ENCODE data around the gene TIAM2. TPM values are rescaled to one million over a fixed set of nuclear protein-coding genes. Genes with fewer than 3 reads are reported as not detected.

TIAM2 gene
- total and polyA plus RNA-seq, 7 experiments from 2014 or later, result 0.66 to 11.6 (median 6.0) TPM

DNA sequence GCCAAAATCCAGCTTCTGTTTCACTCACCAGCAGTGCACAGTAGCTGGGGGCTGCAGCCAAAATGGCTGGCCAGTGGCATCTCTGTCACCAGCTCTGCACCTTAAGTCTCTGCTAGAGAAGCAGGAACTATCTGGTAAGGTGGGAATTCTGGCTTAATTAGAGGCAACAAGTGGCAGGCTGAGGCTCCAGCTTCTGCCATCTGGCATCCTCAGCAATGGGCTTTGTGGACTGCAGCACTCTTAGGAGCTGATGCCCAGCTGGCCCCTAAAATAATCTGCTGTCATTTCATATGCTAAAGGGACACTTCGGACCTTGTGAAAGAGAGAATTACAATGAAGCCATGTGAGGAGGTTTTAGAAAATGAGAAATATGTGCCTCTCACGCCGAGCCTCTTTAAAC lies 264.1 kb downstream of the TIAM2 start:
- H3K27ac ChIP-seq (ENCODE audit: low read depth, low read length), result no peak overlapping the region
- POLR2A ChIA-PET, result no interaction called here

DNA sequence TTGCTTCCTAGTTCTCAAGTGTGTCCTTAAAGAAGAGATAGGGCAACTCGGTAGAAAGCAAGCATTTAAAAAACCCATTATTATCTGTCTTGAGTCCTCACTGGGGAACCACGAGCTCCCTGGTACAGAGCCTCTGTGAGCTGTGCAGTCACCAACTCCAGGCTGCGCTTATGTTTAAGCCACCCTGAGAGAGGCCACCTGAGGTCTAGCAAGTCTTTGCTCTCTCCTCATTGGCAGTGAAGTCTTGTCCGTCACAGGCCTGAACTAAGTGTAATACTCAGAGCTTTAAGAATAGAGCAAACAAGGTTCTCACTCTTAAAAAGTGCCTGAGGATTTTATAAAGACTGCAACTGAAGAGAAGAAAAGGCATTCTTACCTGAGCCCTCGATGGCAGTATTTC lies 264.8 kb downstream of the TIAM2 start:
- ATAC-seq (no peak), DNase-seq (no peak)
- H3K36me3 ChIP-seq (ENCODE audit: control insufficient read depth in 2 of 3, insufficient read depth in 3 of 3, low read length in 3 of 3), result peaks cover 0 to 68% (median 5%) of the 10 kb centered on the region in 3 experiments
- no peaks in the 10 kb centered on the region for H3K27me3 Mint-ChIP-seq
- H3K4me3 Mint-ChIP-seq, result no peak overlapping the region
- no peaks in the 10 kb centered on the region for H3K4me1 ChIP-seq (ENCODE audit: control insufficient read depth in 2 of 2, insufficient read depth in 2 of 2, low read length in 2 of 2)
- no peaks in the 10 kb centered on the region for H3K9me3 ChIP-seq (ENCODE audit: control insufficient read depth in 2 of 3, low read length in 3 of 3)
- no peaks in the 10 kb centered on the region for H3K27me3 ChIP-seq (ENCODE audit: control insufficient read depth in 2 of 2, insufficient read depth in 2 of 2, low read length in 2 of 2)
- no peak overlapping the region for H3K27ac Mint-ChIP-seq
- H3K4me1 Mint-ChIP-seq, result peaks cover 0 to 8% (median 5%) of the 10 kb centered on the region in 7 donors
- H3K9me3 Mint-ChIP-seq, result no peaks in the 10 kb centered on the region
- intact Hi-C loops (cut with micrococcal nuclease), result no loop called here
- CTCF ChIA-PET, result no interaction called here
- POLR2A ChIA-PET, result interaction anchor here (0.8 kb wide), 1 partner anchor 553 kb away, joined by 3 read pairs; no protein-coding TSS in a partner anchor
- peaks cover 6 to 62% (median 15%) of the 10 kb centered on the region in 5 donors for H3K36me3 Mint-ChIP-seq
- H3K4me3 ChIP-seq (ENCODE audit: low read length), result no peak overlapping the region
- H3K27ac ChIP-seq (ENCODE audit: low read depth, low read length), result no peak overlapping the region

More for the DNA sequence above, 264.1 kb downstream of the TIAM2 start:
- Histone ChIP-seq H3K4me1 (ENCODE audit: control insufficient read depth in 2 of 2, insufficient read depth in 2 of 2, low read length in 2 of 2) (no peaks in the 10 kb centered on the region), H3K27me3 (ENCODE audit: control insufficient read depth in 2 of 2, insufficient read depth in 2 of 2, low read length in 2 of 2) (no peaks in the 10 kb centered on the region), H3K9me3 (ENCODE audit: control insufficient read depth in 2 of 3, low read length in 3 of 3) (no peaks in the 10 kb centered on the region), H3K36me3 (ENCODE audit: control insufficient read depth in 2 of 3, insufficient read depth in 3 of 3, low read length in 3 of 3) (peaks cover 0 to 69% (median 5%) of the 10 kb centered on the region in 3 experiments), H3K4me3 (ENCODE audit: low read length) (no peak overlapping the region)
- intact Hi-C loops (cut with micrococcal nuclease), result no loop called here
- Mint-ChIP-seq H3K36me3 (peaks cover 4 to 64% (median 16%) of the 10 kb centered on the region in 5 donors), H3K9me3 (no peaks in the 10 kb centered on the region), H3K4me3 (no peak overlapping the region), H3K4me1 (peaks cover 0 to 6% (median 3%) of the 10 kb centered on the region in 7 donors), H3K27me3 (no peaks in the 10 kb centered on the region), H3K27ac (peak overlapping the region in 1 of 9 donors; percentile 20)
- ATAC-seq (no peak), DNase-seq (no peak)
- CTCF ChIA-PET, result no interaction called here

DNA sequence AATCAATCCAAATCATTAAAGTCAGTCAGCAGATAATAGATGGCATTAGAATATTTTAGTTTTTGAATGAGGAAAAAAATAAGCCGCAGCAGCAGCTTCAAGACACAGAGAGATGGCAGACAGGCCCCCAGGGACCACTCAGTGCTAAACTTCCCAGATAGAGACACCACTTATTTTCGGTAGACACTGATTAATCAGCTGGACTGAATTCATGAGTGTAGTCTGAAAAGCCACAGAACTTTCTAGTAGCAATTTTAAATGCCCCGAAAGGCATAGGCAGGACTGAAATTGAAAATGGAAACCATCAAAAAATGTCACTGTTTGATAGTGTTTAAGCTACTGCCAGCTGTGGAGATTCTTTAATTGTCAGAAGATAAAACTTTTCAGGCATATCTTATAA lies 265.6 kb downstream of the TIAM2 start:
- ATAC-seq (no peak), DNase-seq (no peak)
- Histone ChIP-seq H3K4me3 (ENCODE audit: low read length) (no peak overlapping the region), H3K36me3 (ENCODE audit: control insufficient read depth in 2 of 3, insufficient read depth in 3 of 3, low read length in 3 of 3) (peaks cover 0 to 64% (median 5%) of the 10 kb centered on the region in 3 experiments), H3K27ac (ENCODE audit: low read depth, low read length) (no peak overlapping the region), H3K9me3 (ENCODE audit: control insufficient read depth in 2 of 3, low read length in 3 of 3) (no peaks in the 10 kb centered on the region), H3K4me1 (ENCODE audit: control insufficient read depth in 2 of 2, insufficient read depth in 2 of 2, low read length in 2 of 2) (no peaks in the 10 kb centered on the region), H3K27me3 (ENCODE audit: control insufficient read depth in 2 of 2, insufficient read depth in 2 of 2, low read length in 2 of 2) (no peaks in the 10 kb centered on the region)
- H3K9me3 Mint-ChIP-seq, result no peaks in the 10 kb centered on the region
- intact Hi-C loops (cut with micrococcal nuclease), result no loop called here
- H3K27me3 Mint-ChIP-seq, result no peaks in the 10 kb centered on the region
- ChIA-PET POLR2A (interaction anchor here (0.8 kb wide), 1 partner anchor 552 kb away, joined by 3 read pairs; no protein-coding TSS in a partner anchor), CTCF (no interaction called here)
- H3K4me3 Mint-ChIP-seq, result no peak overlapping the region
- H3K36me3 Mint-ChIP-seq, result peaks cover 4 to 62% (median 16%) of the 10 kb centered on the region in 5 donors
- peaks cover 0 to 12% (median 5%) of the 10 kb centered on the region in 7 donors for H3K4me1 Mint-ChIP-seq
- peak overlapping the region in 2 of 9 donors; percentile 5 to 9 for H3K27ac Mint-ChIP-seq

DNA sequence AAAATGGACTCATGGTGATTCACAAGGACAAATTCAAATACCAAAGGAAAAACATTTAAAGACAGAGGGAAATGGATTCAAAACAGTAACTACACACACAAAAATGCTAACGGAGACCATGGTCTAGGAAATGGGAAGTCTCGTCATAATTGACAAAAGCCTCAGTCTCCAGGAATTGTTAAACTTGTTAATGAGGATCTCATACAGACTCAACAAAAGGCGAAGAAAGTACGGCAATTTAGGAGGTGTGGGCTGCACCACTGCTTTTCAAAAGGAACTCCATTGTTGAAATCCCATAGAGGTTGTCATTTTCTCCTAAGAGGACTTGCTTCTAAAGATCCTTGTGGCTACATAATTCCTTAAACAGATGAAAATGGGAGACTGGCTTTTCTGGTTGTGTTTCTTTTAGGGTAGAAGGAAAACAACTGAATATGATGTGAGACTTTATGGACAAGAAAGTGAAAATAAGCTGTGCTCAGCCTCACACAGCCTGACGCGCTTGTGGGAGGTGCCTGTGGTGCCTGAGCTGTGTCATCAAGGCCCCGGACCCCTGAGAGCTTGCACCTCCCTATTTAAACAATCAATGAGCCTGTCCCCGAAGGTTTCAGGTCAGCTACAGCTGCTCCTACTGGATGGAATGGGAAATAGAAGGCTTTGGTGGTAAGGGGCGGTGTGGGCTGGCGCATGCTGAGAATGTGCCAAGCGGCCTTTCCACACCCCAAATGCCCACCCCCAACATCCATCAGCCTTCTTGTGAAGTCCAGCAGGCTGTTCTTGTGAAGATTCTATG lies 266.2 kb downstream of the TIAM2 start:
- no peak overlapping the region for H3K27ac ChIP-seq (ENCODE audit: low read depth, low read length)
- peak overlapping the region in 4 of 9 donors; percentile 3 to 83 (median 24) for H3K27ac Mint-ChIP-seq
- no peaks in the 10 kb centered on the region for H3K27me3 Mint-ChIP-seq
- no peaks in the 10 kb centered on the region for H3K27me3 ChIP-seq (ENCODE audit: control insufficient read depth in 2 of 2, insufficient read depth in 2 of 2, low read length in 2 of 2)
- no peaks in the 10 kb centered on the region for H3K4me1 ChIP-seq (ENCODE audit: control insufficient read depth in 2 of 2, insufficient read depth in 2 of 2, low read length in 2 of 2)
- H3K9me3 ChIP-seq (ENCODE audit: control insufficient read depth in 2 of 3, low read length in 3 of 3), result no peaks in the 10 kb centered on the region
- no peaks in the 10 kb centered on the region for H3K9me3 Mint-ChIP-seq
- intact Hi-C loops (cut with micrococcal nuclease), result no loop called here
- POLR2A ChIA-PET, result no interaction called here
- peaks cover 0 to 59% (median 5%) of the 10 kb centered on the region in 3 experiments for H3K36me3 ChIP-seq (ENCODE audit: control insufficient read depth in 2 of 3, insufficient read depth in 3 of 3, low read length in 3 of 3)
- no peak overlapping the region for H3K4me3 ChIP-seq (ENCODE audit: low read length)
- no peak for ATAC-seq
- H3K4me3 Mint-ChIP-seq, result no peak overlapping the region
- peaks cover 4 to 64% (median 20%) of the 10 kb centered on the region in 5 donors for H3K36me3 Mint-ChIP-seq
- DNase-seq, result no peak
- peaks cover 0 to 12% (median 5%) of the 10 kb centered on the region in 7 donors for H3K4me1 Mint-ChIP-seq
- CTCF ChIA-PET, result no interaction called here

DNA sequence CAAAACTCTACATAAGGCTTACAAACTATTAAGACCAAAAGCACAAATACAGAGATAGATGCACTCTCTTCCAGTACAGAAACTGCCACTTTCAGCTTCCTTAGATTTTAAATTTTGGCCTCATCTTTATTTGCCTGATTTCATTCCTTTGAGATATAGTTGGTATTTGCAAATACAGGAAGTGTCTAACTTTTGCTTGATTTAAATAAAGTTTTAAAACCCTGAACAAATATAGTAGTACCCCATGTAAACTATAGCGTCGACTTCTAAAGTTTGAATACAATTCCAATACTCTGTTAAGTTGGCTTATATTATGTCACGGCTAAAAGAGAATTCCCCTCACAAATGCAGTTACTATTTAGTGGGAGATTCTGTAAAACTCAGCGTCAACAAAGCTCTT lies 267.5 kb downstream of the TIAM2 start:
- Mint-ChIP-seq H3K36me3 (peaks cover 4 to 59% (median 19%) of the 10 kb centered on the region in 5 donors), H3K4me3 (no peak overlapping the region), H3K9me3 (no peaks in the 10 kb centered on the region), H3K4me1 (peaks cover 0 to 12% (median 5%) of the 10 kb centered on the region in 7 donors), H3K27me3 (no peaks in the 10 kb centered on the region), H3K27ac (peak overlapping the region in 8 of 9 donors; percentile 9 to 83 (median 52))
- Histone ChIP-seq H3K36me3 (ENCODE audit: control insufficient read depth in 2 of 3, insufficient read depth in 3 of 3, low read length in 3 of 3) (peaks cover 0 to 54% (median 5%) of the 10 kb centered on the region in 3 experiments), H3K4me3 (ENCODE audit: low read length) (no peak overlapping the region), H3K27ac (ENCODE audit: low read depth, low read length) (no peak overlapping the region), H3K9me3 (ENCODE audit: control insufficient read depth in 2 of 3, low read length in 3 of 3) (no peaks in the 10 kb centered on the region), H3K27me3 (ENCODE audit: control insufficient read depth in 2 of 2, insufficient read depth in 2 of 2, low read length in 2 of 2) (no peaks in the 10 kb centered on the region), H3K4me1 (ENCODE audit: control insufficient read depth in 2 of 2, insufficient read depth in 2 of 2, low read length in 2 of 2) (no peaks in the 10 kb centered on the region)
- intact Hi-C loops (cut with micrococcal nuclease), result no loop called here
- CTCF ChIA-PET, result interaction anchor here (0.7 kb wide), 1 partner anchor 335 kb away, joined by 3 read pairs; no protein-coding TSS in a partner anchor
- ATAC-seq (no peak), DNase-seq (no peak)
- POLR2A ChIA-PET, result no interaction called here

DNA sequence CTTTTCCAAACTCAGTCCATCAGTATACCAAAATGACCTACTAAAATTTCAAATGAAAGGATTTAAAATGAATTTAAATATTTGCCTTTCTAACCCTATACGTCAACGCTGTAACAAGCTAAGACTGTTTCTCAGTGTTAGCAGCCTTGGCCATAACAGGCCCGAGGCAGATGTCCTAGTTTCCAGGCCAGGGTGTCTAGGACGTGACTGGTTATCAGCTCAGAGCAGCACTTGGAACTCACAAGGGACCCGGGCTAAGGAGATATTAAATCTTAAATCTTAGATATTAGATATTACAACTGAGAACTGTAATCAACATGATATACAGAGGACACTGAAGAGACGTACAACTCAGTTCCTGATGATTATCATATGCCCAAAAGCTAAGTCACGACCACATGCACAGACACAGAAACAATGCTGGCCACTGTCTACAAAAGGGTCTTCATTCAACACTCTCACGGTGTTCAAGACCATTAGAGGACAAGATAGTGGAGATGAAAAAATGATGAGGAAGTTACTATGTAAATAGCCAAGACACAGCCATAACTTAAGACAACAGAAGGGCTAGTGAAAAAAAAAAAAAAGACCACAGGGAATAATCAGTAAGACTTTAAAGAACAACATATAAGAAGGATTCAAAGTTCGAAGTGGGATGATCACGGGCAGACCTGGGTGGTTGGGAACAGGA lies 268.4 kb downstream of the TIAM2 start, which contains the start of gene CLDN20:
CLDN20 (plus strand) TSS at position 641 of the 691 bp plus-strand sequence. CDS start 11,707 bp downstream, outside the sequence.
- H3K4me3 Mint-ChIP-seq, result no peak within 1 kb of the TSS
- POLR2A ChIA-PET, result no interaction called here
- H3K36me3 Mint-ChIP-seq, result peaks cover 4 to 60% (median 21%) of the 10 kb centered on the region in 5 donors
- DNase-seq (no peak), ATAC-seq (no peak)
- intact Hi-C loops (cut with micrococcal nuclease), result no loop called here
- no peaks in the 10 kb centered on the region for H3K27me3 Mint-ChIP-seq
- Histone ChIP-seq H3K4me1 (ENCODE audit: control insufficient read depth in 2 of 2, insufficient read depth in 2 of 2, low read length in 2 of 2) (peaks cover 0 to 4% of the 10 kb centered on the region in 2 donors), H3K36me3 (ENCODE audit: control insufficient read depth in 2 of 3, insufficient read depth in 3 of 3, low read length in 3 of 3) (peaks cover 0 to 45% (median 5%) of the 10 kb centered on the region in 3 experiments), H3K27ac (ENCODE audit: low read depth, low read length) (no peak within 1 kb of the TSS), H3K9me3 (ENCODE audit: control insufficient read depth in 2 of 3, low read length in 3 of 3) (no peaks in the 10 kb centered on the region), H3K27me3 (ENCODE audit: control insufficient read depth in 2 of 2, insufficient read depth in 2 of 2, low read length in 2 of 2) (no peaks in the 10 kb centered on the region), H3K4me3 (ENCODE audit: low read length) (no peak within 1 kb of the TSS)
- H3K9me3 Mint-ChIP-seq, result no peaks in the 10 kb centered on the region
- H3K27ac Mint-ChIP-seq, result peak within 1 kb of the TSS in 4 of 9 donors; percentile 40 to 83 (median 50)
- peaks cover 6 to 18% (median 10%) of the 10 kb centered on the region in 7 donors for H3K4me1 Mint-ChIP-seq
- CTCF ChIA-PET, result no interaction called here
